GM10266 (cell line): Measurements from ENCODE around the gene RFXAP.
A peak's percentile ranks its signal among the peaks of the same experiment; 100 is the strongest.

ENCODE experiments used
- DNase-seq: peaks from one replicate; pipeline ENCODE4 v3.0.0; 2012; ENCODE audit errors: extremely low spot score
- CTCF ChIP-seq: IDR thresholded peaks from 2 replicates; pipeline ENCODE4 v1.5.1; 2012; ENCODE audit warnings: mild to moderate bottlenecking, low read depth; ENCODE audit not compliant: control insufficient read depth, insufficient read depth; ENCODE audit errors: missing control alignments

The RFXAP gene

GRCh38 chr13:36818804-36819738, at the start of gene RFXAP:
Gene RFXAP, plus strand, starts transcription at chr13:36819222. Its CDS starts 136 bp downstream, at chr13:36819358.
- TF ChIP-seq CTCF, result peak; percentile 9
- DNase-seq, result peak; percentile 94

- no peak for TF ChIP-seq CTCF
Observed at GRCh38 chr13:36769545-36769944, 49.5 kb upstream of the RFXAP start.

GRCh38 chr13:36770741-36771140, 48.3 kb upstream of the RFXAP start:
- no peak for DNase-seq
- no peak for TF ChIP-seq CTCF

More at GRCh38 chr13:36769545-36769944, 49.5 kb upstream of the RFXAP start:
- no peak for DNase-seq

GRCh38 chr13:36772853-36773252, 46.2 kb upstream of the RFXAP start:
- no peak for DNase-seq
- no peak for TF ChIP-seq CTCF

- DNase-seq, result no peak
- TF ChIP-seq CTCF, result no peak
Observed at GRCh38 chr13:36774931-36775330, 44.1 kb upstream of the RFXAP start.

GRCh38 chr13:36776175-36776574, 42.8 kb upstream of the RFXAP start:
- TF ChIP-seq CTCF, result no peak
- no peak for DNase-seq

- no peak for TF ChIP-seq CTCF
- peak; percentile 8 for DNase-seq
Observed at GRCh38 chr13:36778083-36778671, 40.8 kb upstream of the RFXAP start.
